CD4-positive, alpha-beta T cell treated with Interleukin-6 at 100 ng/mL for 8 hours (primary cell): ENCODE results near the gene ETV7.
"Not testable (repeated sequence)": the region's sequence is repeated elsewhere in the genome, so short reads cannot be mapped to it uniquely, and the experiment has no call there.

Experiments used
- DNase-seq: peaks from one replicate; pipeline ENCODE4 v3.0.0-alpha.2; 2020; ENCODE audit warnings: mixed read lengths, low spot score

ETV7 gene

GRCh38 chr6:36387440-36388303 lies at the start of gene ETV7:
TSS of gene ETV7 (minus strand) at chr6:36387669. CDS start at chr6:36387541, 128 bp downstream.
- peak; percentile 19 for DNase-seq

GRCh38 chr6:36436466-36436865 lies 49.0 kb upstream of the ETV7 start:
- no peak for DNase-seq

- no peak for DNase-seq
Observed at GRCh38 chr6:36432151-36432671, 44.7 kb upstream of the ETV7 start.

- no peak for DNase-seq
Observed at GRCh38 chr6:36431197-36431596, 43.7 kb upstream of the ETV7 start.

GRCh38 chr6:36430351-36430750 lies 42.9 kb upstream of the ETV7 start:
- DNase-seq: no peak

- DNase-seq: no peak
Observed at GRCh38 chr6:36428911-36429310, 41.4 kb upstream of the ETV7 start.

- DNase-seq: no peak
Observed at GRCh38 chr6:36426622-36427021, 39.2 kb upstream of the ETV7 start.

- peak; percentile 97 for DNase-seq
Observed at GRCh38 chr6:36423101-36423824, 35.8 kb upstream of the ETV7 start.

- no peak for DNase-seq
Observed at GRCh38 chr6:36422714-36423100, 35.2 kb upstream of the ETV7 start.

- no peak for DNase-seq
Observed at GRCh38 chr6:36419310-36419709, 31.8 kb upstream of the ETV7 start.

GRCh38 chr6:36418558-36418957 lies 31.1 kb upstream of the ETV7 start:
- no peak for DNase-seq

- no peak for DNase-seq
Observed at GRCh38 chr6:36414481-36414880, 27.0 kb upstream of the ETV7 start.

GRCh38 chr6:36413489-36414480 lies 26.3 kb upstream of the ETV7 start:
- no peak for DNase-seq

GRCh38 chr6:36409718-36410117 lies 22.2 kb upstream of the ETV7 start:
- DNase-seq: not testable (repeated sequence)

- no peak for DNase-seq
Observed at GRCh38 chr6:36404164-36404563, 16.7 kb upstream of the ETV7 start.

GRCh38 chr6:36402481-36402880 lies 15.0 kb upstream of the ETV7 start:
- DNase-seq: no peak

GRCh38 chr6:36399970-36400369 lies 12.5 kb upstream of the ETV7 start:
- no peak for DNase-seq

GRCh38 chr6:36392621-36393020 lies 5.2 kb upstream of the ETV7 start:
- no peak for DNase-seq

- no peak for DNase-seq
Observed at GRCh38 chr6:36389353-36389752, 1.9 kb upstream of the ETV7 start.

GRCh38 chr6:36386495-36387439 lies 702 bp downstream of the ETV7 start:
- DNase-seq: no peak

- DNase-seq: no peak
Observed at GRCh38 chr6:36384095-36384494, 3.4 kb downstream of the ETV7 start.
